Measurements from ENCODE around the gene CIART.

DNA sequence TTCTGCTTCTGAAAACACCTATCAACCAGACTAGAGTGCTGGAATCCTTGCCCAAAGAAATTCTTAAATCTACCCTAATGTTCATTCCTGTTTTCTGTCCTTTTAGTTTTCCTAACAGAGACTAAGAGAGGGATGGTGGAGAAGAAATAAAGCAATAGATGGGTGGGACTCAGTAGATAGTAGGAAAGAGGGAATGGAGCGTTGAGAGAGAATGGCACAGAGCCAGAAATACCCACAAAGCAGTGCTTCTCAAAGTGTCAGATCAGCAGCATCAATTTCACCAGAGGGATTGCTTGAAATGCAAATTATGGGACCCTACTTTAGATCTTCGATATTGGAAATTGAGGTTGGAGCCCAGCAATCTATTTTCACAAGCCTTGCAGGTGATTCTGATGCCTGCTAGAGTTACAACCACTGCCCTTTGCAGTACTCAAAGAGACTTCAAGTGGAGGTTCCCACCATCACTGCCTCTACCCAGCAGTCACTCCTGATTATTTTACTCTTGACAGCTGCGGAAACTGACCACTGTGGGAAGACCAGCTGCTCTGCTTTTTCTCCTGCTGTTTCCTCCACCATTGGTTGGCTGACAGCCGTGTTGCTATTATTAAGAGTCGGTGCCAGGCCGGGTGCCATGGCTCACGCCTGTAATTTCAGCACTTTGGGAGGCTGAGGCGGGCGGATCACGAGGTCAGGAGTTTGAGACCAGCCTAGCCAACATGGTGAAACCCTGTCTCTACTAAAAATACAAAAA lies 27.6 kb downstream of the CIART start:
- no peak for TF ChIP-seq CTCF (IDR thresholded peaks at IDR 0.05; ENCODE audit: poor library complexity)
- TF ChIP-seq EZH2 (IDR thresholded peaks at IDR 0.05; ENCODE audit: borderline replicate concordance) = no peak
- no peak for TF ChIP-seq EZH2phosphoT487 (IDR thresholded peaks at IDR 0.05; ENCODE audit: low read depth, severe bottlenecking, unreplicated experiment)

All from hepatocyte (in vitro differentiated cells).